H1 (cell line): ENCODE results near the gene NAT9. TPM values are rescaled to one million over a fixed set of nuclear protein-coding genes. Genes with fewer than 3 reads are reported as not detected.
A peak's percentile ranks its signal among the peaks of the same experiment; 100 is the strongest.

Experiments
- CTCF ChIA-PET: fragments of 300-600 bp; sonication (Branson Sonifier 250); formaldehyde crosslinking; loops from one replicate; lab custom pipeline; 2021; ENCODE audit not compliant: partially characterized antibody; lab: Charles Lee
- POLR2A ChIA-PET: fragments of 300-600 bp; sonication (Branson Sonifier 250); formaldehyde crosslinking; loops from one replicate; lab custom pipeline; 2021; ENCODE audit warnings: inconsistent platforms; ENCODE audit not compliant: partially characterized antibody; lab: Charles Lee
- DNase-seq, 2 experiments: peaks; one replicate each; pipeline versions ENCODE4 v3.0.0 to v3.0.0-alpha.2; 2010 to 2022; ENCODE audit warnings: low spot score in 2 of 2, low read depth in 1 of 2, mixed read lengths in 1 of 2
- FAIRE-seq: peaks from 2 replicates; lab custom pipeline; 2011; peaks lifted over from hg19 to GRCh38; lab: Jason Lieb, UNC
- H2AFZ ChIP-seq: 2 replicates; pipeline ENCODE4 v1.8.1; 2012; ENCODE audit warnings: low read length, inconsistent platforms
- H2AK5ac ChIP-seq: 2 replicates; pipeline ENCODE4 v1.6.1; 2013; ENCODE audit warnings: low read depth, low read length
- H2BK120ac ChIP-seq: replicated peaks from 2 replicates; pipeline ENCODE3; 2013; ENCODE audit warnings: low read depth, low read length, inconsistent platforms
- H2BK12ac ChIP-seq: 2 replicates; pipeline ENCODE4 v1.6.1; 2013; ENCODE audit warnings: low read depth, low read length
- H2BK15ac ChIP-seq: 2 replicates; pipeline ENCODE4 v1.6.1; 2013; ENCODE audit warnings: low read length
- H2BK20ac ChIP-seq: 2 replicates; pipeline ENCODE4 v1.6.1; 2013; ENCODE audit warnings: low read length
- H2BK5ac ChIP-seq: 2 replicates; pipeline ENCODE4 v1.6.1; 2013; ENCODE audit warnings: low read depth, low read length
- H3K14ac ChIP-seq: 2 replicates; pipeline ENCODE4 v1.6.1; 2013; ENCODE audit warnings: inconsistent platforms; ENCODE audit not compliant: insufficient read length
- H3K18ac ChIP-seq: 2 replicates; pipeline ENCODE4 v1.6.1; 2013; ENCODE audit warnings: low read length; ENCODE audit errors: extremely low read depth
- H3K23ac ChIP-seq: 2 replicates; pipeline ENCODE4 v1.6.1; 2013; ENCODE audit warnings: inconsistent platforms; ENCODE audit not compliant: insufficient read length
- H3K23me2 ChIP-seq: 2 replicates; pipeline ENCODE4 v1.6.1; 2013; ENCODE audit warnings: low read depth, low read length
- H3K27ac ChIP-seq: 2 replicates; pipeline ENCODE4 v1.6.1; 2011; ENCODE audit warnings: low read depth, low read length, inconsistent platforms
- H3K27me3 ChIP-seq, 4 experiments: replicated peaks in 1 of 4; 1 replicate in 1 of 4; 2 replicates in 3 of 4; pipeline versions ENCODE4 v1.6.1 to v1.8.1; 2011 to 2013; ENCODE audit warnings: low read length in 3 of 4, mild to moderate bottlenecking in 3 of 4, inconsistent platforms in 2 of 4, mixed read lengths in 2 of 4, moderate library complexity in 1 of 4; ENCODE audit not compliant: control insufficient read depth in 3 of 4, insufficient read depth in 3 of 4; ENCODE audit errors: extremely low read depth in 1 of 4
- H3K36me3 ChIP-seq, 4 experiments: 2 replicates each; pipeline versions ENCODE4 v1.6.1 to v1.8.1; 2011 to 2013; ENCODE audit warnings: mild to moderate bottlenecking in 4 of 4, low read length in 3 of 4, moderate library complexity in 2 of 4, control low read depth in 1 of 4, inconsistent platforms in 1 of 4; ENCODE audit not compliant: insufficient read depth in 4 of 4, control insufficient read depth in 2 of 4
- H3K4ac ChIP-seq: replicated peaks from 2 replicates; pipeline ENCODE3; 2013; ENCODE audit warnings: low read length, low read depth, mixed read lengths, inconsistent platforms; ENCODE audit not compliant: insufficient read length
- H3K4me1 ChIP-seq, 4 experiments: replicated peaks in 1 of 4; 1 replicate in 1 of 4; 2 replicates in 3 of 4; pipeline versions ENCODE4 v1.6.1 to v1.8.1; 2011 to 2013; ENCODE audit warnings: low read length in 3 of 4, inconsistent platforms in 2 of 4, mixed read lengths in 1 of 4; ENCODE audit not compliant: insufficient read depth in 4 of 4, control insufficient read depth in 3 of 4
- H3K4me2 ChIP-seq, 2 experiments: 2 replicates each; pipeline versions ENCODE4 v1.6.1 to v1.8.1; 2011 to 2013; ENCODE audit warnings: low read depth in 2 of 2, low read length in 2 of 2, control low read depth in 1 of 2, inconsistent platforms in 1 of 2, mild to moderate bottlenecking in 1 of 2; ENCODE audit not compliant: insufficient read depth in 1 of 2
- H3K4me3 ChIP-seq, 4 experiments: fragments of 200-600, 300-600 bp in 1 of 4; sonication (generic), shearing (Covaris generic), sonication (Bioruptor Twin) in 1 of 4; 2 replicates each; pipeline versions ENCODE4 v1.5.1 to v1.8.1; 2011 to 2016; ENCODE audit warnings: low read length in 4 of 4, low read depth in 3 of 4, control low read depth in 2 of 4, inconsistent platforms in 2 of 4, mild to moderate bottlenecking in 2 of 4, mixed read lengths in 1 of 4, moderate library complexity in 1 of 4; ENCODE audit not compliant: insufficient read depth in 2 of 4; ENCODE audit errors: extremely low read depth in 1 of 4
- H3K56ac ChIP-seq: replicated peaks from 2 replicates; pipeline ENCODE3; 2013; ENCODE audit warnings: low read depth, mild to moderate bottlenecking, mixed read lengths, low read length, inconsistent platforms; ENCODE audit not compliant: insufficient read length
- H3K79me1 ChIP-seq: 2 replicates; pipeline ENCODE4 v1.6.1; 2013; ENCODE audit warnings: low read depth, low read length, control low read depth
- H3K79me2 ChIP-seq, 2 experiments: 2 replicates each; pipeline versions ENCODE4 v1.6.1 to v1.8.1; 2012 to 2013; ENCODE audit warnings: low read length in 2 of 2, mild to moderate bottlenecking in 2 of 2, inconsistent platforms in 1 of 2; ENCODE audit not compliant: insufficient read depth in 2 of 2, control insufficient read depth in 1 of 2
- H3K9ac ChIP-seq, 4 experiments: replicated peaks in 1 of 4; 1 replicate in 1 of 4; 2 replicates in 3 of 4; pipeline versions ENCODE4 v1.6.1 to v1.8.1; 2011 to 2013; ENCODE audit warnings: low read depth in 3 of 4, low read length in 3 of 4, control low read depth in 2 of 4, mild to moderate bottlenecking in 2 of 4, moderate library complexity in 2 of 4, inconsistent platforms in 1 of 4; ENCODE audit errors: extremely low read depth in 1 of 4
- H3K9me3 ChIP-seq, 2 experiments: 2 replicates each; pipeline versions ENCODE4 v1.6.1 to v1.8.1; 2012 to 2013; ENCODE audit warnings: mild to moderate bottlenecking in 2 of 2, moderate library complexity in 2 of 2, control low read depth in 1 of 2, inconsistent platforms in 1 of 2, low read depth in 1 of 2, low read length in 1 of 2, mixed read lengths in 1 of 2; ENCODE audit not compliant: insufficient read depth in 2 of 2
- H4K20me1 ChIP-seq, 2 experiments: replicated peaks in 1 of 2; 2 replicates each; pipeline versions ENCODE3 to v1.8.1; 2011 to 2013; ENCODE audit warnings: inconsistent platforms in 2 of 2, low read length in 2 of 2, mild to moderate bottlenecking in 1 of 2; ENCODE audit not compliant: insufficient read depth in 2 of 2, control insufficient read depth in 1 of 2
- H4K5ac ChIP-seq: 2 replicates; pipeline ENCODE4 v1.6.1; 2013; ENCODE audit warnings: low read length, low read depth, mixed read lengths, inconsistent platforms; ENCODE audit not compliant: insufficient read length
- H4K8ac ChIP-seq: 2 replicates; pipeline ENCODE4 v1.8.0; 2013; ENCODE audit warnings: mild to moderate bottlenecking, moderate library complexity, low read length, inconsistent platforms; ENCODE audit not compliant: insufficient read depth; ENCODE audit errors: extremely low read depth
- H4K91ac ChIP-seq: replicated peaks from 2 replicates; pipeline ENCODE3; 2013; ENCODE audit warnings: low read length, mixed read lengths, inconsistent platforms; ENCODE audit not compliant: insufficient read length
- ASH2L ChIP-seq: fragments of 200-600, 300-600 bp; sonication (generic); IDR thresholded peaks from one replicate; pipeline ENCODE4 v1.7.1; 2017; ENCODE audit warnings: low read length
- CTBP2 ChIP-seq: IDR thresholded peaks from 2 replicates; pipeline ENCODE4 v1.7.0; 2011; ENCODE audit warnings: borderline replicate concordance, mild to moderate bottlenecking, moderate library complexity, mixed read lengths, low read length; ENCODE audit not compliant: insufficient read depth, insufficient read length
- EZH2 ChIP-seq: fragments of 200-600 bp; sonication (generic); IDR thresholded peaks from 2 replicates; pipeline ENCODE4 v1.7.1; 2012; ENCODE audit warnings: low read depth, mild to moderate bottlenecking, moderate library complexity, low read length, inconsistent platforms; ENCODE audit not compliant: severe bottlenecking
- HDAC2 ChIP-seq, 2 experiments: fragments of 300-600 bp in 1 of 2; sonication (generic) in 1 of 2; IDR thresholded peaks; 2 replicates each; pipeline ENCODE4 v1.6.1; 2011 to 2012; ENCODE audit warnings: low read depth in 2 of 2, low read length in 2 of 2, mild to moderate bottlenecking in 2 of 2, moderate library complexity in 2 of 2, borderline replicate concordance in 1 of 2, inconsistent platforms in 1 of 2
- RBBP5 ChIP-seq: IDR thresholded peaks from 2 replicates; pipeline ENCODE4 v1.7.1; 2012; ENCODE audit warnings: low read depth, mild to moderate bottlenecking, inconsistent platforms, low read length, moderate library complexity, borderline replicate concordance
- SIX5 ChIP-seq: IDR thresholded peaks from 2 replicates; pipeline ENCODE4 v1.6.1; 2011; ENCODE audit warnings: mild to moderate bottlenecking, low read depth, low read length
- WGBS, 2 experiments: shearing (Covaris generic) in 1 of 2; methylation state at CpG; one replicate each; pipeline versions ENCODE4 v1.1.6 to v1.1.7; 2013 to 2015; ENCODE audit warnings: low lambda C conversion rate in 2 of 2, mixed read lengths in 2 of 2, inconsistent platforms in 1 of 2, low coverage in 1 of 2, missing lambda C conversion rate in 1 of 2; ENCODE audit not compliant: insufficient replicate concordance in 2 of 2, insufficient coverage in 1 of 2, insufficient read length in 1 of 2; ENCODE audit errors: extremely low coverage in 1 of 2, missing lambda C conversion rate in 1 of 2; 5-methylcytosine and 5-hydroxymethylcytosine counted together
- polyA plus RNA-seq, 7 experiments: library from polyadenylated mRNA; depleted of rRNA in 3 of 7; stranded (reverse) in 5 of 7; unstranded in 2 of 7; fragments of >200 nt in 5 of 7; fragments of 200-250 nt in 2 of 7; gene quantifications; 1 replicate in 5 of 7; 2 replicates in 1 of 7; 4 replicates in 1 of 7; pipeline versions ENCODE4 v1.2.1 to v1.2.3, GENCODE V29; 2011 to 2013; ENCODE audit warnings: missing spikeins in 2 of 7, mixed read lengths in 2 of 7
- total RNA-seq: library from RNA; stranded (reverse); fragmentation: NEBNext Ultra II Directional; extraction: Animal tissue kit (Norgen Biotek cat#: 25700); gene quantifications from 2 replicates; pipeline ENCODE4 v1.2.1, GENCODE V29; 2021

The NAT9 gene
- total and polyA plus RNA-seq, 2 of the 8 experiments (the other 6 are each of a cell fraction or from before 2014, with no cell fraction given) = 32.3 to 42.7 TPM

DNA sequence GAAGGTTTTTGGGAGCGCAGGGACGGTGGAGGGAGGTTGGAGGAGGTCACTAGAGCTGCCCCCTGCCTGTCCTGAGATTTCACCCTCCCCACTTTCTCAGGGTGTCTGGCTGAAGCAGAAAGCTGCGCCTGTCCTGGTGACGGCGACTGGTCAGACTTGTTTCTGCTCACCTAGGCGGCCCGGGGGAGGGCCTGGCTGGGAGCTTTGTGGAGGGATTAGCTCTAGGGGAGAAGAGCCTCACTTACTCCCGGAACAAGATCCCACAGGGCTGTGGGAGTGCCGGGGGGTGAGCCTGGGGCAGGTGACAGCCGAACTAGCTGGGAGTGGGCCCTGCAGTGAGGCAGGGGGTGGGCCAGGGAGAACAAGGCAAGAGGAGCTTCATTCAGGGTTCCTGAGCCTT is 16.2 kb downstream of the NAT9 start:
- H3K9ac ChIP-seq = peak overlapping the region in 2 of 4 experiments; percentile 29 to 34; a peak in 4 of 7 replicates
- peaks cover 0 to 62% of the 10 kb centered on the region in 2 experiments; a peak in 2 of 4 replicates for H3K79me2 ChIP-seq
- H3K4me1 ChIP-seq = peaks cover 10 to 70% (median 52%) of the 10 kb centered on the region in 4 experiments

More for the DNA sequence above, 16.2 kb downstream of the NAT9 start:
- no peak overlapping the region for H2BK120ac ChIP-seq
- H3K23ac ChIP-seq = no peak overlapping the region
- no peak overlapping the region for H2BK20ac ChIP-seq
- peak overlapping the region; percentile 24; the same call in 1 of the 2 replicates for H2BK15ac ChIP-seq
- H4K5ac ChIP-seq = peak overlapping the region; percentile 85
- DNase-seq (no peak), FAIRE-seq (no peak)
- peak overlapping the region; percentile 93 for H4K91ac ChIP-seq
- peaks cover 3 to 16% of the 10 kb centered on the region in 2 experiments for H4K20me1 ChIP-seq
- H3K36me3 ChIP-seq = peaks cover 0 to 4% (median 0%) of the 10 kb centered on the region in 4 experiments; a peak in 1 of 8 replicates
- 46% methylated on average over 10 of the region's 10 CpGs; no CpG with 5 or more reads in 1 of the 2 experiments for WGBS, 2 experiments
- H3K27me3 ChIP-seq = no peaks in the 10 kb centered on the region
- H3K27ac ChIP-seq = peak overlapping the region; percentile 70
- no peak overlapping the region for H3K56ac ChIP-seq
- no peak overlapping the region for H3K14ac ChIP-seq
- ChIA-PET CTCF (interaction anchor here (1.2 to 15.7 kb wide), 6 partner anchors 10 to 31 kb away, joined by 3 to 231 read pairs (median 49); partner anchors contain the start of genes NAT9 and RAB37), POLR2A (interaction anchor here (0.9 to 6.5 kb wide), 6 partner anchors 9 to 19 kb away, joined by 3 to 70 read pairs (median 12); partner anchors contain the start of genes NAT9 and NHERF1)
- peaks cover 26% of the 10 kb centered on the region for H3K79me1 ChIP-seq
- peak; percentile 81 for TF ChIP-seq ASH2L
- no peak for TF ChIP-seq EZH2
- no peak for TF ChIP-seq SIX5
- 0 out of 4 replicates have a peak, but pooled peaks of 1 of the 2 experiments have one; percentile 42 for TF ChIP-seq HDAC2 (IDR thresholded peaks at IDR 0.05; ENCODE audit: borderline replicate concordance in 1 of 2, low read depth in 2 of 2, low read length in 2 of 2)
- no peak for TF ChIP-seq CTBP2
- 0 out of 2 replicates have a peak, but pooled peaks have one; percentile 23 for TF ChIP-seq RBBP5
- no peaks in the 10 kb centered on the region for H3K23me2 ChIP-seq
- H2BK5ac ChIP-seq = peak overlapping the region; percentile 73
- H2AK5ac ChIP-seq = no peak overlapping the region; the same call in 1 of the 2 replicates
- peak overlapping the region in 1 of 4 experiments; percentile 36; a peak in 2 of 8 replicates for H3K4me3 ChIP-seq
- H4K8ac ChIP-seq = peak overlapping the region; percentile 41; the same call in 1 of the 2 replicates
- peak overlapping the region; percentile 63 for H3K4ac ChIP-seq
- peak overlapping the region; percentile 93 for H3K18ac ChIP-seq
- H3K9me3 ChIP-seq = no peaks in the 10 kb centered on the region
- H3K4me2 ChIP-seq = peak overlapping the region; percentile 46 to 59
- H2BK12ac ChIP-seq = 0 out of 2 replicates have a peak overlapping the region, but pooled peaks have one; percentile 68
- H2AFZ ChIP-seq = no peak overlapping the region
